AG04449 (cell line): Measurements from ENCODE around the gene OR10H4.

Experiments
- CTCF ChIA-PET: fragments of 350-600 bp; formaldehyde crosslinking; extraction: SDS; loops from one replicate; lab custom pipeline; 2021; ENCODE audit warnings: antibody characterized with exemption; lab: Yijun Ruan, JAX
- POLR2A ChIA-PET: fragments of 400-600, 350-600 bp; formaldehyde crosslinking; extraction: SDS; loops from one replicate; lab custom pipeline; 2020; ENCODE audit warnings: antibody characterized with exemption, inconsistent platforms; lab: Yijun Ruan, JAX
- DNase-seq: peaks from one replicate; pipeline ENCODE4 v3.0.0-alpha.2; 2010; ENCODE audit warnings: low read depth, low spot score
- H3K4me3 ChIP-seq: 2 replicates; pipeline ENCODE4 v1.5.1; 2011; ENCODE audit warnings: low read depth, mild to moderate bottlenecking, control low read depth, low read length
- TF ChIP-seq, protein P1 (sequence below): IDR thresholded peaks from one replicate; pipeline ENCODE4 v1.5.1; 2011; ENCODE audit warnings: mild to moderate bottlenecking, moderate library complexity, low read length, control low read depth, inconsistent platforms; ENCODE audit not compliant: insufficient read depth; ENCODE audit errors: missing control alignments

The OR10H4 gene

DNA sequence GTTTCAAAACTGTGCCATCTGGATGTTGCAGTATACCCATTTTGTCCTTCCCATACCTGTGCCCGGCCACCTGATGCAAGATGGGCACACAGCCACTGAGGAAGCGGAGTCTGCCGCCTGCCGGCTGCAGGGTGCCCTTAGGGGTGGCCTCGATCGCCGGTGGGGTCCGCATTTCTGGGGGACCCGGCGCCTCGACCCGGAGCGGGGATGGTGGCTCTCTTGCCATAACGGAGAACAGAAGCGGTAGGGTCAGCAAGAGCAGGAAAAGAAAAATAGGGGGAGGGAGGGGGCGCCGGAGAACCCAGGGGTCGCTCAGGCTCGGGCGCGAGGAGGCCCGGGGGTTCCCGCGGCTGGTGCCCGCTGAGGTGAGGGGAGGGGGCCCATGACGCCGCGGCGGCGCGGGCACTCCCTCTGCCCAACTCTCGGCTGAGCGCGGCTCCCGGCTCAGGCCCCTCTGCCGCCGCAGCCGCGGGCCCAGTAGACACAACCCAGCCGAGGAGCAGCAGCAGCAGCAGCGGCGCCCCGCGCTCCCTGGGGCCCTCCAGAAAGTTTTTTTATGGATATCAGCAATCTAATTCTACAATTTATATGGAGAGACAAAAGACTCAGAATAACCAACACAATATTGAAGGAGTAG lies 37.1 kb upstream of the OR10H4 start:
- ChIA-PET POLR2A (no interaction called here), CTCF (no interaction called here)
- TF ChIP-seq, protein P1, sequence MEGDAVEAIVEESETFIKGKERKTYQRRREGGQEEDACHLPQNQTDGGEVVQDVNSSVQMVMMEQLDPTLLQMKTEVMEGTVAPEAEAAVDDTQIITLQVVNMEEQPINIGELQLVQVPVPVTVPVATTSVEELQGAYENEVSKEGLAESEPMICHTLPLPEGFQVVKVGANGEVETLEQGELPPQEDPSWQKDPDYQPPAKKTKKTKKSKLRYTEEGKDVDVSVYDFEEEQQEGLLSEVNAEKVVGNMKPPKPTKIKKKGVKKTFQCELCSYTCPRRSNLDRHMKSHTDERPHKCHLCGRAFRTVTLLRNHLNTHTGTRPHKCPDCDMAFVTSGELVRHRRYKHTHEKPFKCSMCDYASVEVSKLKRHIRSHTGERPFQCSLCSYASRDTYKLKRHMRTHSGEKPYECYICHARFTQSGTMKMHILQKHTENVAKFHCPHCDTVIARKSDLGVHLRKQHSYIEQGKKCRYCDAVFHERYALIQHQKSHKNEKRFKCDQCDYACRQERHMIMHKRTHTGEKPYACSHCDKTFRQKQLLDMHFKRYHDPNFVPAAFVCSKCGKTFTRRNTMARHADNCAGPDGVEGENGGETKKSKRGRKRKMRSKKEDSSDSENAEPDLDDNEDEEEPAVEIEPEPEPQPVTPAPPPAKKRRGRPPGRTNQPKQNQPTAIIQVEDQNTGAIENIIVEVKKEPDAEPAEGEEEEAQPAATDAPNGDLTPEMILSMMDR = no peak
- DNase-seq = no peak
- H3K4me3 ChIP-seq = no peak overlapping the region

DNA sequence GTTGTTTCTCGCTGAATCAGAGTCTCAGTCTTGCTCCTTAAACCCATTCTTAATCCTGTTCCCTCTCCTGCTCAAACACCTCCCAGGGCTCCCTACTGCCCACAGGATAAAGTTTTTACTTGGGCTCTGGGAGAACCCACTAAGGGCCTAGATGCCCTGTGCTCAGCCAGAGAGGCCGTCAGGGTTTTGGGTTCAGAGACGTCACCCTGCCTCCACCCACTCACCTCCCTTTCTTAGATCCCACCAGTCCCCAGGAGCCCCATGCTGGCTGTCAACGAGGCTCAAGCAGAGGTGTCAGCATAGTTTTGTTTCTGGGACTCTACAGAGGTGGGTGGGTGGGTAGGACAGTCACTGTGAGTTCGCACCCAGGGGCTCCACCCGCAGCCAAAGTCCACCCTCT lies 35.4 kb upstream of the OR10H4 start:
- no peak for DNase-seq
- POLR2A ChIA-PET = no interaction called here
- TF ChIP-seq, protein P1 = no peak
- CTCF ChIA-PET = no interaction called here
- H3K4me3 ChIP-seq = no peak overlapping the region

DNA sequence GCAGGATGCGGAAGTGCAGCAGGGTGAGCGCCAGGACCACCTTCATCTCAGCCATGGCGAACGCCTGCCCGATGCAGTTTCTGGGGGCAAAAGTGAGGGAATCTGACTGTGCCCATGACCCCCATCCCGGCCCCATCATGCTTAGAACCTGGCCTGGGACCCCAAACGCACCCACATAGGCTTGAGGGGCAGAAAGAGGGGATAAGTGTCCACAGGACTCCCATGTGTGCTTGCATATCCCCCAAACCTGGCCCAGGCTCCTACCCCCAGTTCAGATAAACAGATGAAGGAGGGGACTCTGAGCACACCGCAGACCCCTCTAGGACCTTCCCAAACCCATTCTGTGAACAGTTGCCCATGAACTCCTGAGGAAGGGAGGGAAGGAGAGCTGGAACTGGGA lies 35.0 kb upstream of the OR10H4 start:
- CTCF ChIA-PET = no interaction called here
- TF ChIP-seq, protein P1 = no peak
- no peak overlapping the region for H3K4me3 ChIP-seq
- DNase-seq = no peak
- POLR2A ChIA-PET = no interaction called here

DNA sequence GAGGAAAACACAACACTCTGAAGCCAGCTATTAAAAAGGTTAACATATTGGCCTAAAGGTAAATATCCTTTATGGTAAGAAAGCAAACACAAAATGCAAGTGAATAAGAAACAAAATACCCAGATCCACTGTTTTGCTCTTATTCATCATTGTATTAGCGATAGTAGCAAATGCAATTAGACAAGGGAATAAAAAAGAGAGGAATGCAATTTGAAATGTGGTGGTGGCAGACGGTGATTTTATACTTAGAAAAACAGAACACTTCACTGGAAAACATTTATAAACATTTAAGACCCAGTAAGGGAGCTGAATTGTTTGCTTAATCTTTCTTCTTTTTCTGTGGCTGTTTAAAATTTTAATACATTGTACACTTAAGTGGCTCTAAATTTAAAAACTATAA lies 33.7 kb upstream of the OR10H4 start:
- ChIA-PET CTCF (no interaction called here), POLR2A (no interaction called here)
- DNase-seq = no peak
- TF ChIP-seq, protein P1 = no peak
- H3K4me3 ChIP-seq = no peak overlapping the region

DNA sequence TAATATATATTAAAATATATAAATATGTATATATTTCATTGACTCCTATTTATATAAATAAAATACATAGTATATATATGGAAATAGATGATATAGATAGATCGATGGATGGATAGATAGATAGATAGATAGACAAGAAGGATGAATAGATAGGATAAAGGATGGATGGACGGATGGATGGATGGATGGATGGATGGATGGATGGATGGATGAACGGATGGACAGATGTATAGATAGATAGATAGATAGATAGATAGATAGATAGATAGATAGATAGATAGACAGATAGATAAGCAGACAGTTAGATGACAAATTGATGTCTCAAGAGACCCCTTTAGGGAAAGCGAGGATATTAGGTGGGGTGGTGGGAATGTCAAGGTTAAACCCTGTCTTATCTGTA lies 29.6 kb upstream of the OR10H4 start:
- DNase-seq = no peak
- no peak overlapping the region for H3K4me3 ChIP-seq
- CTCF ChIA-PET = no interaction called here
- TF ChIP-seq, protein P1 = no peak
- POLR2A ChIA-PET = no interaction called here

DNA sequence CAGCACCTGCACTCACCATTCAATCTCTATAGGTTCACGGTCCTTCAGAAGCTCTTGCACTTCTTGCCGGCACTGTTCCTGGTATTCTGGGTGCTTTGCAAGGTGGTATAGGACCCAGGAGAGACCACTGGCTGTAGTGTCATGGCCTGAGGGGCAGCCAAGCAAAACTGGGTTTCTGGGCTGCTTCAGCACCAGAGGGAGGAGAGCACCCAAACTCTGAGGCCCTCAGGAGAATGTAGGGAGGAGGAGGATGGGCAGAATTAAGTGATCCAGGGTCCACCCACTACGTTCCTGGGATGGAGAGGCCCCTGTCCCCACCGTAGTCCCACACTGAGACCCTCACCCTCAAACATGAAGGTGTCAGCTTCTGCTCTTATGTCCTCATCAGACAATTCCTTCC lies 26.8 kb upstream of the OR10H4 start:
- TF ChIP-seq, protein P1 = no peak
- no peak for DNase-seq
- no peak overlapping the region for H3K4me3 ChIP-seq
- ChIA-PET CTCF (no interaction called here), POLR2A (no interaction called here)
